Stimulated activated CD4-positive, alpha-beta T cell treated with anti-CD3 and anti-CD28 coated beads, Interleukin-2, amount 100 ng/mL, for 48 hours (primary cell): ENCODE results near the gene LSR.
"Not testable (repeated sequence)": the region's sequence is repeated elsewhere in the genome, so short reads cannot be mapped to it uniquely, and the experiment has no call there.

Source experiments
- DNase-seq, 2 donors: peaks; one replicate each; pipeline ENCODE4 v3.0.0-alpha.2; 2020

The LSR gene

DNA sequence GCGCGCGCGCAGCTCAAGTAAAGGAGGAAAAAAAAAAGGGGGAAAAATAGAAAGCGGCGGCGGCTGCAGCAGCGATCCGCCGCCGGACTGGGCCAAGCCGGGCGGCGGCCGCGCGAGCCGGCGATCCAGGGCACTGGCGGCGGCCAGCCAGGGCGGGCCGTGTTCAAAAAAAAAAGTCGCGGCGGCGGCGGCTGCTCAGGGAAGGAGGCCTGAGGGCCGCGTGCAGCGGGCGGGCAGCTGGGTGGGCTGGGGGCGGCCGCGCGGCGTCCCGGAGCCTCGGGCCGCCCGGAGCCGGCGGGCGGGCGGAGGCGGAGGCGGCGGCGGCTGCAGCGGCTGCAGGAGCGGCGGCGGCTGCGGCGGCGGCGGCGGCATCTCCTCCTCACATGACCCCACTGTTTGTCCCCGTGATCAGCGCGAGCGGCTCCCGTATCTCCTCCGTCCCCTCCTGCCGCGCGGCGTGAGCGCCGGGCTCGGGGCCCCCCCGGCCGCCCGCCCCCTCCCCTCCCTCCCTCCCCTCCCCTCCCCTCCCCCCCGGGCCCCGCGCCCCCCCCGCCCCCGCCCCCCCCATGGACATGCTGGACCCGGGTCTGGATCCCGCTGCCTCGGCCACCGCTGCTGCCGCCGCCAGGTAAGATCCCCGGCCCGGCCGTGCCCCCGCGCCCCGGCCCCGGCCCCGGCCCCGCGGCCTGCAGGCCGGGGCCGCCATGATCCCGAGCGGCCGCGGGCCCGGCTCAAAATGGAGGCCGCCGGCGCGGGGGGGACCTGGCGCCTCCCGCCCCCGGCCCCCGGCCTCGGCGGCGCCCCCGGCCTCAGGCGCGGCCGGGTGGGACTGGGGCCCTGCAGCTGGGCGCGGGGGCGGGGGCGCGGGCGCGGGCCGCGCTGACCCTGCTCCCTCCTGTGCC lies 20.0 kb downstream of the LSR start, which contains the start of gene USF2:
Gene USF2 (plus strand): TSS at position 427 of the 902 bp plus-strand sequence. CDS start 140 bp downstream, at position 567.
- peak; percentile 36 to 57 for DNase-seq

DNA sequence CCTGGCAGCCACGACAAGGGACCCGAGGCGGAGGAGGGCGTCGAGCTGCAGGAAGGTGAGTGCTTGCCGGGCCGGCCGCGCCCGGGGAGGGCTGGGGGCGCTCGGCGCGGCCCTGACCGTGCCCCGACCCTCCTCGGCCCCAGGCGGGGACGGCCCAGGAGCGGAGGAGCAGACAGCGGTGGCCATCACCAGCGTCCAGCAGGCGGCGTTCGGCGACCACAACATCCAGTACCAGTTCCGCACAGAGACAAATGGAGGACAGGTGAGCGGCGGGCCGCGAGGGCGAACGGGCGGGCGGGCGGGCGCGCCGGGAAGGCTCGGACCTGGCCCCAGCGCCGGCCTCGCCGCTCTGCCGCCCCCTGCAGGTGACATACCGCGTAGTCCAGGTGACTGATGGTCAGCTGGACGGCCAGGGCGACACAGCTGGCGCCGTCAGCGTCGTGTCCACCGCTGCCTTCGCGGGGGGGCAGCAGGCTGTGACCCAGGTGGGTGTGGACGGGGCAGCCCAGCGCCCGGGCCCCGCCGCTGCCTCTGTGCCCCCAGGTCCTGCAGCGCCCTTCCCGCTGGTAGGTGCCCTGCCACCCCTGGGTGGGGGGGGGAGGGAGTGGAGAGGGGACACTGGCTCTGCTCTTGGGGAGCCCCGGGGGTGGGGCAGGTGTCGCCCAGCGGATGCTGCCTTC lies 20.8 kb downstream of the LSR start:
- peak; percentile 66 to 70 for DNase-seq

DNA sequence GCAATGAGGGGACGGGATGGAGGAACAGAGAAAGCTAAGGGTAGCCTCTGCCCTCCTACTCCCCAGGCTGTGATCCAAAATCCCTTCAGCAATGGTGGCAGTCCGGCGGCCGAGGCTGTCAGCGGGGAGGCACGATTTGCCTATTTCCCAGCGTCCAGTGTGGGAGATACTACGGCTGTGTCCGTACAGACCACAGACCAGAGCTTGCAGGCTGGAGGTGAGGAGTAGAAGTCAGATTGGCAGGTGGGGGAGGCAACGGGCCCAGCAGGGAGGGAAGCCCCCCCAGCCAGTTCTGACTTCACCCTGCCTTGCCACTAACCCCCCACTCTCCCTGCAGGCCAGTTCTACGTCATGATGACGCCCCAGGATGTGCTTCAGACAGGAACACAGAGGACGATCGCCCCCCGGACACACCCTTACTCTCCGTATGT lies 21.6 kb downstream of the LSR start:
- no peak for DNase-seq

DNA sequence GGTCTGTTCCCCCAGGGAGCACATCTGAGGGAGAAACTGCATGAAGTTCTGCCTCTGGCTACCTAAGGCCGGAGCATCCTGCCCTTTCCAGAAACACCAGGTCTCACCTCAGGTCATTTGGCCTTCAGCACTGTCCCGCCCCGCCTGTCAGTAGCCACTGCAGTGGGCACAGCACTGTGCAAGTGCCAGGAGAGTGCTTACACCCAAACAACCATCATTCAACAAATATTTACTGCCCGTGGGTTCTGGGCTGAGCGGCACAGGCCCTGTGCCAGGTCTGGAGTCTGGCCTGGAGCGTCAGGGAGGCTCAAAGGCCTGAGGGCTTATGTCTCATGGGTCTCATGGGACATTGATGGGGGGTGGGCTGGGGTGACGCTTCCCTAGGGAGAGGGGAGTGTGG lies 22.7 kb downstream of the LSR start:
- no peak for DNase-seq

DNA sequence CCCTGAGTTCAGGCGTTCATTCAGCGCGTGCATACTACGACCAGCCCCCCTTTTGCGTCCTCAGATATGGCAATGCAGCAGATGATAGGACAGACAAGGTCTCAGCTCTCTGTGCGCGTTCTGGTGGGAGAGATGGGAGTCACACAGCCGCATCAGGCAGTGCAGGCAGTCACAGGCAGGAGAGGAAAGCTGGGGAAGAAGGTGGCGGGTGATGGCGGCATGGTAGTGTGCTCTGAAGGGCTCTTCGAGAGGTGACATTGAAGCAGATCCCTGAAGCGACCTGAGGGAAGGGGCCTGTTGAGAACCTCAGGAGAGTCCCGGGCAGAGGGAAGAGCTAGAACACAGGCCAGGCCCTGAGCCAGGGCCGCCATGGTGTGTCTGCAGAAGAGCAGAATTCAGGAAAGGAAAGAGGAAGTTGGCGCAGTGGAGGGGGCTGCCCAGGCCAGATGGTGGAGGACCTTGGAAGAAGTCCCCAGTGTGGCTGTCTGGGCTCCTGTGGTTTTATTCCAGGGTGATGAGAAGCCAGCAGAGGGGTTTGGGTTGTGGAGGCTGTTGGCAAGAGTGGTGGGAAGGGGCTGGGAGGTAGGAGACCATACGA lies 23.4 kb downstream of the LSR start:
- no peak for DNase-seq

DNA sequence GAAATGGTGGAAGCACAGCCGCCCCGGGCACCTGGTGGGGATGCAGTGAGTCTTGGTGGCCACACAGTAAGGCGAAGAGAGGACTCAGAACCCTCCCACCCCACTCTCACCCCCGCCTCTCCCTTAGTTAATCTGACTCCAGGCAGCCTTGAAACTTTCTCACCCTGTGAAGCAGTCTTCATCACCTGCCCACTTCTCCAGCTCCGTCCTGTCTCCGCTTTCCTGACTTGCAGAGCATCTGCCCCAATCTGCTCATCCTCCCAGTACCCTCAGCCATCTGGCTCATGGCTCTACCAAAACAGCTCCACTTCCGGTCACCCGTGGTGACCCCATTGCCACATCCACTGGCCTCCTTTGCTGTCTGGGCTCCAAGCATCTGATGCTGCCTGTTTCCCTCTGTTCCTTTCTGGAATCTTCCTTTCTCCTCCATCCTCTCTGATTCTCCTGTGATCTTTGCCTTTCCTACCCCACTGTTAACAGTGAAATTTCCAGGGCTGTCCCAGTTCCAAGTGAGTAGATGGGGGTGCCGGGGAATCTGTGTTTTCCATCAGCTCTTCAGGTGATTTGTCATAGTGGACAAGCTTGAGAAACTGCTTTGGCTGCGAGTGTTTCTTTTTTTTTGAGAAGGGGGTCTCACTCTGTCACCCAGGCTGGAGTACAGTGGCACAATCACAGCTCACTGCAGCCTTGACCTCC lies 24.3 kb downstream of the LSR start:
- DNase-seq, result no peak

DNA sequence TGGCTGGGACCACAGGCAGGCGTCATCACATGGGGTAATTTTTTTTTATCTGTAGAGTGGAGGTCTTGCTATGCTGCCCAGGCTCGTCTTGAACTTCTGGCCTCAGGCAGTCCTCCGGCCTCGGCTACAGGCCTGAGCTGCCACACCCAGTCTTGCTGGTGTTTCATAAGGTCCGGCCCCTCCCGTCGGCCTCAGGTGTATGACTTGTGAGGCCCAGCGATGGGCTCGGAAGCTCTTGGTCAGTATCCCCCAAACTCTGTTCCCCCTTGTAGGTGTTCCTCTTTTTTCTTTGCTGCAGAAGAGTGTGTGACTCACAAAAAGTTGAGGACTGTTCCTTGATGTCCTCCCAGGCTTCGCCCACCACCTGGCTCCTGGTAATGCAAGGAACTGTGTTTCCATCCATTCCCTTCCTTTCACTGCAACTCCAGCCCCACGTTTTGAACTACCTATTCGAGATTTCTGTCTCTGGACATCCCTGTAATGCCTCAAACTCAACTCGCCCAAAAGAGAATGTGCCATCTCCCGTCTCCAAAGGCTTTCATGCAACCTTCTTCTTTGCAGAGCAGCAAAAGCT lies 25.0 kb downstream of the LSR start:
- DNase-seq, result no peak

DNA sequence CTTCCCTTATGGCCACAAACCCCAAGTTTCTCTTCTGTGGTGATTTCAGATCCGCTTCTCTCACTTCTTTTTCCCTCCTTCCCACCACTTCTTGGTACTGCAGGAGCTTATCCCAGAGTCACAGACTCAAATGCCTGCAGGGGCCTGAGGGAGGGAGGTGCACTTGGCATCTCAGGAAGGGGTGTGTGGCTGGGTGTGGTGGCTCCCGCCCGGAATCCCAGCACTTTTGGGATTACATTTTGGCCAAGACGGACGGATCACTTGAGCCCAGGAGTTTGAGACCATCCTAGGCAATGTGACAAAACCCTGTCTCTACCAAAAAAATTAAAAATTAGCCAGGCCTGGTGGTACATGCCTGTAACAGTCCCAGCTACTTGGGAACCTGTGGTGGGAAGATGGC lies 25.5 kb downstream of the LSR start:
- no peak for DNase-seq

DNA sequence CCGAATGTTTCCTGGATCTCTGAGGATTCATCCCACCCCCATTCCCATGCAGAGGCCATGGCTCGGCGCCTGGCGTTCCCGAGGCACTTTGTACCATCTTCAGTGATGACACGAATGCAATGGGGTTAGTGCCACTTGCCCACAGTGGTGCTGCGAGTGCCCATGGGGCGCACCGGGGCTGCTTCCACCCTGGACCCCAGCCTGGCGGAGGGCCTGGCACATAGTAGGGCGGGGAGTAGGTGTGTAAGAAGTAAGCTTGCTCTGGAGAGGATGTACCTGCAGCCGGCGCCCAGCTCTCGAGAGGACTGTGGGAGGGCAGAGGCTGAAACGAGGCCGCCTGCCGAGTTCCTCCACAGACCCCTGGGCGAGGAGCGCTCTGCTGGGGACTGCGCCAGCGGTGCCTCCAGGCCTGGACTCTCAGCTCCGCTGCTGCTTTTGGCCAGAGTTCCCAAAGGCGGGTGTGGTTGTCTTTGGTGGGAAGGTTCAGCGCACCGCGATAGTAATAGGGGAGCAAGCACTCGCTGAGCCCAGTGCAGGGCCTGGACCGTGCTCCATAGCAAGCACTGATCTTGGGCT lies 28.0 kb downstream of the LSR start:
- DNase-seq, result no peak

DNA sequence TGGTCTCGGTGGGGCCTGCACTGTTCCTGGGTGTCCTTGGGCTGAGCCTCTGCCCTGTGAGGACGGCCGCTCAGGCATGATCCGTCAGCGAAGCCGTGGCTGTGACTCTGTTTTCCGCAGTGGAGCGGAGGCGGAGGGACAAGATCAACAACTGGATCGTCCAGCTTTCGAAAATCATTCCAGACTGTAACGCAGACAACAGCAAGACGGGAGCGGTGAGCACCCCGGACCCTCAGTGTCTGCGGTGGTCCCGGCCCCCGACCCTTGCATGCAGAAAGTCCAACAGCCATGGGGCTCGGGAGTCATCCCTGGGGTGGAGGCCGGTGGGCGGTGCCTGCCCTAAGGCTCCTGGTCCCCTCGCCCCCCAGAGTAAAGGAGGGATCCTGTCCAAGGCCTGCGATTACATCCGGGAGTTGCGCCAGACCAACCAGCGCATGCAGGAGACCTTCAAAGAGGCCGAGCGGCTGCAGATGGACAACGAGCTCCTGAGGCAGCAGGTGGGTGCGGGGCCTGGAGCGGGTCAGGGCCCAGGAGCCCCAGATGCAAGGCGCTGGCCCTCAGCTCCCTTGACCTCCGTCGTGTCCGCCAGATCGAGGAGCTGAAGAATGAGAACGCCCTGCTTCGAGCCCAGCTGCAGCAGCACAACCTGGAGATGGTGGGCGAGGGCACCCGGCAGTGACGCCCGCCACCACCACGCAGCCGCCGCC lies 29.9 kb downstream of the LSR start:
- DNase-seq, result no peak

DNA sequence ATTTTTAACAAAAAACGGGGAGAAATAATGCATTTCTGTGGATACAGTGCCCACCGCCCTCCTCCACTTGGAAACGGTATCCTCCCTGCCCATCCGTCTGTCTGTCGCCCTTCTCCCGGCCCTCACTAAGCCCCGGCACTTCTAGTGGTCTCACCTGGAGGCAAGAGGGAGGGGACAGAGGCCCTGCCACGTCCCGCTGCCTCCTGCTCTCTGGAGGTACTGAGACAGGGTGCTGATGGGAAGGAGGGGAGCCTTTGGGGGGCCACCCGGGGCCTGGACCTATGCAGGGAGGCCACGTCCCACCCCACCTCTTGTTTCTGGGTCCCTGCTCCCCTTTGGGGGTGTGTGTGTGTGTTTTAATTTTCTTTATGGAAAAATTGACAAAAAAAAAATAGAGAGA lies 30.6 kb downstream of the LSR start:
- no peak for DNase-seq

DNA sequence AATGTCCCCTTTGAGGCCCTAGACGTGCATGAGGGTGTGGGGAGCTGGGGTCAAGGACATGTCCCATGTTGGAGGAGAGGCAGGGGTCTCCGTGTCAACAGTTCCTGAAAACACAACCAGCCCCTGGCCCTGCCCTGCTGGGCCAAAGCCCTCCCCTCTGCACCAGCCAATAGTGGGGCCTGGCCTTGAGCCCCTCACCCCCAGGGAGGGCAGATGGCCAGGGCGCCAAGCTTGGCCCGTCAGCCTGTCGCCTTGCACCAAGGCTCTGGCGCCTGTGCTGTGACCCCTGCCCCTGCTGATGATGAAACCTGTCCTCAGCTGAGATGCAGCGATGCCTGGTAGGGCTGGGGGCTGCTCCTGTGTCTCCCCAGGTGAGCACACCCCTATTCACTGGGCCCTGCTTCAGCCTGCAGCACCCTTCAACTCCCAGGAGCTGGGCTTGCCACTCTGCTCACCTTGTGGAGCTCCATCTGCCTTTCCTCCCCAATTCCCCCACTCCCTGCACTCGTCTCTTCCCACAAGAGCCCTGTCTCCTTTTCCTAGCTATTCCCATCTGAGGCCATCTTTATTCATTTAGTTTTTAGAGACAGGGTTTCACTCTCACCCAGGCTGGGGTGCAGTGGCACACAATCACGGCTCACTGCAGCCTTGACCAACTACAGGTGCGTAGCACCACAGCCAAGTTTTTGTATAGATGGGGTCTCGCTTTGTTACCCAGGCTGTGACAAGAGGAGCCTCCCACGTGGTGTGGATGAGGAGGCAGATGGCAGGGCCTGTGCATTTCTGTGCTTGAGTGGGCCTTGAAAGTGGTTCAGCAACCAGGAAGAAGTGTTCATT lies 31.4 kb downstream of the LSR start:
- DNase-seq, result no peak

DNA sequence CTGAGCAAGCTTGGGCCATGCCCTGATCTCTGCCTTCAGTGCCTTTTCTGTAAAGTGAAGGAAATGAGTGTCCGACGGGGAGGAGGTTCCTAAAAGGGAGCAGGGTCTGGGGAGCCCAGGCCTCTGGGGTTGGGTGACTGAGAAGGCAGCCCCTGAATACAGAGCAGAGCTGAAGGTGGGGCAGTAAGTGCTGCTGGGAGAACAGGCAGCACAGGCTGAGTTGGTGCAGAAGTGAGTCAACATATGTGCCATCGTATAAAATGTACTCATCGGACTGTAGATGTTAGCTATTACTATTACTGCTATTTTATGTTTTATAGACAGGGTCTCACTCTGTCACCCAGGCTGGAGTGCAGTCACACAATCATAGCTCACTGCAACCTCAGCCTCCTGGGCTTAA lies 32.5 kb downstream of the LSR start:
- DNase-seq, result no peak

DNA sequence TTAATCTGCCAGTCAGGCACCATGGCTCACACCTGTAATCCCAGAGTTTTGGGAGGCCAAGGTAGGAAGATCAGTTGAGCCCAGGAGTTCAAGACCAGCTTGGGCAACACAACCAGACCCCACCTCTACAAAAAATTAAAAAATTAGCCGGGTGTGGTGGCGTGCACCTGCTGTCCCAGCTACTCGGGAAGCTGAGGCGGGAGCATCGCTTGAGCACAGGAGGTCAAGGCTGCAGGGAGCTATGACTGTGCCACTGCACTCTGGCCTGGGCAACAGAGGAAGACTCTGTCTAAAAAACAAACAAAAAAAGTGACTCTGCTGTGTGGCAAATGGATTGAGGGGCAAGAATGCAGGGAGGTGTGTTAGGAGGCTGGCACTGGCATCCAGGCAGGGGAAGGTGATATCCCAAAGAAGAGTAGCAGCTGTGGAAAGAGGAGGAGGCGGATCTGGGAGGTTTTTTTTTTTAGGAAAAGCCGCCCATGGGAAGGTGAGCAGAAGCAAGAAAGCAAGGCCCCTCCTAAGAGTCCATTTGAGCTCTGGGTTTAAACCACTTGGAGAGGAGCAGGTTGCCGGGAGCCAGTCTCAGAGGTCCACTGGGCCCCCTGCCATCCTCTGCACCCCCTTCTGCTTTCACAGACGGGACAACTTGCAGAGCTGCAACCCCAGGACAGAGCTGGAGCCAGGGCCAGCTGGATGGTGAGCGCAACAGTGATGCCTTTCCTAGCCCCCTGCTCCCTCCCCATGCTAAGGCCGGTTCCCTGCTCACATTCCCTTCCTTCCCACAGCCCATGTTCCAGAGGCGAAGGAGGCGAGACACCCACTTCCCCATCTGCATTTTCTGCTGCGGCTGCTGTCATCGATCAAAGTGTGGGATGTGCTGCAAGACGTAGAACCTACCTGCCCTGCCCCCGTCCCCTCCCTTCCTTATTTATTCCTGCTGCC lies 35.6 kb downstream of the LSR start:
- DNase-seq, result no peak

DNA sequence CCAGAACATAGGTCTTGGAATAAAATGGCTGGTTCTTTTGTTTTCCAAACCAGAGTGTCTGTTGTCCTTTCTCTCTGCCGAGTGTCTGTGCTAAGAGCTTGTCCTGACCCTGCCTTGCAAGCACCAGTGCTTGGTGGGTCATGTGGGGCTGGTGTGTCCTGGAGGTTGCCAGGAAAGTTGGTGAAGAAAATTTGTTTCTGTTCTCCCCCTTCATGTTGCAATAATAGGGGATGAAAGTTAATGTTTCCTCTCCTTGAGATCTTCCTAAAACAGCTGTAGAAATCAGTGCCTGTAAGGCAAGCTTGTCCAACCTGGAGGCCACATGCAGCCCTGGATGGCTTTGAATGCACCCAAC lies 36.3 kb downstream of the LSR start:
- DNase-seq, result no peak

DNA sequence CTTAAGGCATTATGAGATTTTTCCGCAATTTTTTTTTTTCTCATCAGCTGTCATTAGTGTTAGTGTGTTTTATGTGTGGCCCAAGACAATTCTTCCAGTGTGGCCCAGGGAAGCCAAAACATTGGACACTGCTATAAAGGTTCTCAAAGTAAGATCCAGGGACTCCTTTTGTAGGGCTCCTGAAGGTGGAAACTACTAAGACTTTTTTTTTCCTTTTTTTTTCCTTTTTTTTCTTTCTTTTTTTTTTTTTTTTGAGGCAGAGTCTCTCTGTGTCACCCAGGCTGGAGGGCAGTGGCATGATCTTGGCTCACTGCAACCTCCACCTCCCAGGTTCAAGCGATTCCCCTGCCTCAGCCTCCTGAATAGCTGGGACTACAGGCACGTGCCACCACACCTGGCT lies 36.7 kb downstream of the LSR start:
- DNase-seq, result not testable (repeated sequence)

DNA sequence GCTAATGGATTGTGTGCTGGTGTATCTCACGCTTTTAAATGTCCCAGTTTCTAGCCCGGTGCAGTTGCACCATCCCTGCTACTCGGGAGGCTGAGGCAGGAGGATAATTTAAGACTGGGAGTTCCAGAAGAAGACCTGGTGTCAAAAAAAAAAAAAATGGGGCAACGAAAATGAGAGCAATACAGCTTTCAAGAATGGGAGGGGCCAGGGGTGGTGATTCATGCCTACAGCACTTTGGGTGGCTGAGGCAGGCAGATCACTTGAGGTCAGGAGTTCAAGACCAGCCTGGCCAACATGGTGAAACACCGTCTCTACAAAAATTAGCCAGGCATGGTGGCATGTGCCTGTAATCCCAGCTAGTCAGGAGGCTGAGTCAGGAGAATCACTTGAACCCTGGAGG lies 37.3 kb downstream of the LSR start:
- DNase-seq, result not testable (repeated sequence)

DNA sequence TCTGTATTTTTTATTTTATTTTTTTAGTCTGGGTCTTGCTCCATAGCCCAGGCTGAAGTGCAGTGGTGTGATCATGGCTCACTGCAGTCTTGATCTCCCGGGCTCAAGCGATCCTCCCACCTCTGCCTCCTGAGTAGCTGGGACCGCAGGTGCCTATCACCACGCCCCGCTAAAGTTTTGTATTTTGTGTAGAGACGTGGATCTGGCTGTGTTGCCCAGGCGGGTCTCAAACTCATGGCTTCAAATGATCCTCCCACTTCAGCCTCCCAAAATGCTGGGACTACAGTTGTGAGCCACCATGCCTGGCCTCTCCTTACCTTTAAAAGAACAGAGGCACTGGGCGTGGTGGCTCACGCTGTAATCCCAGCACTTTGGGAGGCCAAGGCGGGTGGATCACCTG lies 38.9 kb downstream of the LSR start:
- no peak for DNase-seq

DNA sequence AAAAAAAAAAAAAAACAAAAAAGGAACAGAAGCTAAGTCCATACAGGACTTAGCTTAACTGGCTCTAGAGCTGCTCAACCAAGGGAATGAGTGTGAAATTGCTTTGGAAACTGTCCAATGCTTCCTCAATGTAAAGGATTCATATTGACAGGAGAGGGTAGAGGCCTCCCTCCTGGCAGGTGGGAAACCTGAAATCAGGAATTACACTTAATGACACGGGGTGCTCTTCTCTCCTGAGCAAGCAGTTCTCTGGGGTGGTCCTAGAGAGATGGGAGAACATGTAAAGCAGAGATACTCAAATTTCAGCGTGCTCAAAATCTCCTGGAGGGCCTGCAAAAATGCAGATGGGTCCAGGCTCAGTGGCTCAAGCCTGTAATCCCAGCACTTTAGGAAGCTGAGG lies 39.5 kb downstream of the LSR start:
- DNase-seq, result no peak

DNA sequence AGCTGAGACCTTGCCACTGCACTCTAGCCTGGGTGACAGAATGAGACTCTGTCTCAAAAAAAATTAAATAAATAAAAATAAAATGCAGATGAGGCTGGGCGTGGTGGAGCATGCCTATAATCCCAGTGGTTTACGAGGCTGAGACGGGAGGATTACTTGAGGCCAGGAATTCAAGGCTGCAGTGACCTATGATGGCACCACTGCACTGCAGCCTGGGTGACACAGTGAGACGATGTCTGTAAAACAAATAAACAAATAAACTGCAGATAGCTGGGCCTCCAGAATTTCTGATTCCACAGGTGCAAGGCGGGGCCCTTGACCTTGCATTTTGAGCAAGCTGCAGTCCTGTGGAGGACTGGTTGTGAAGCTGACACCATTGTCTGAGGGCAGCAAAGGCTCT lies 40.1 kb downstream of the LSR start:
- DNase-seq, result no peak
